ENCODE measurements around the gene ABO.

DNA sequence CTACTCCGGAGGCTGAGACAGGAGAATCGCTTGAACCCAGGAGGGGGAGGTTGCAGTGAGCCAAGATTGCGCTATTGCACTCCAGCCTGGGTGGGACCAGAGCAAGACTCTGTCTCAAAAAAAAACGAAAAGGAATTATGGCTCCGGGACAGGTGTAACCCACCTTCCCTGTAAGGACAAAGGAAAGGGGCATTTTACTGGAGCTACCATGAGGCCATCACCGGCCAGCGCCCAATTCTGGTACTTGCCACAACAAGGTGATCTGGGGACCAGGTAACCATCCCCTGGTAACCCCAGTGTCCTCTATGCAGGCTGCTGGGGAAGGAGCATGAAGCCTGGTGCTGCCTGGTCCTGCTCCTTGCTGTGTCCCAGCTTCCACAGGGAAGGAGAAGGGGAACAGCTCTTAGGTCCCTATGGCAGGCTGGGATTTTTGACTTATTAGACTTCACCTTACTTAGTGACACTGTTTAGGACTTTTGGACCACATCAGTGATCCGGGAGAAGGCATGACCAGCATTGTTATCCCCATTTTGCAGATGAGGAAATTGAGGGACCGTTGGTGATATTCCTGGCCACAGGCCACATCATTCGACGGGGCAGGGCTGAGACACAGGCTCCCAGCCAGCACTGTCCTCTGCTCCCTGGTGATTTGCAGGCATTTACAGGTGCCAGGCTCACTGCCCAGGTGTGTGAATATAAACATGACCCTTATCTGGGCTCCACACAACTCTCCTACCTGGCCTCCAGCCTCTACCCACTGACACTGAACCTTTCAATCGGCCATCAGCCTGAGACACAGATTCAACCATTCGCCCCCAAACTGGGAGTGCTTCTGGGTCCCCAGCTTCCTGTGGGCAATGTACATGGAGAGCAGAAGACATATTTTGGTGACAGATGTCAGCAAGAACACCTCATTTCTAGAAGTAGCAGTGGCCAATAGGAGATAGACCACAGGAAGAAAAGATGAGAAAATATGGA lies 26.5 kb upstream of the ABO start:
- TF ChIP-seq POLR2A (IDR thresholded peaks at IDR 0.05; ENCODE audit: low read depth, low read length) (no peak), POLR2AphosphoS5 (IDR thresholded peaks at IDR 0.05; ENCODE audit: low read depth, low read length) (no peak)
